Activated T-cell treated with anti-CD3 and anti-CD28 coated beads, Interleukin-2, amount 50 U/mL, for 72 hours (primary cell): ENCODE data around the gene FAM151A. TPM values are rescaled to one million over a fixed set of nuclear protein-coding genes. Genes with fewer than 3 reads are reported as not detected.

Experiments
- ATAC-seq, 2 donors: fragments of 150-1000 bp; cut with Tn5 transposase; replicated peaks in 1 of 2; 2 replicates each; pipeline ENCODE4 v1.10.0; 2021; ENCODE audit warnings: moderate library complexity in 2 of 2, mild to moderate bottlenecking in 1 of 2
- DNase-seq, 2 donors: peaks; one replicate each; pipeline ENCODE4 v3.0.0; 2021 to 2022; ENCODE audit warnings: mixed read lengths in 1 of 2
- H3K27ac Mint-ChIP-seq: one replicate; pipeline ENCODE4 v1.8.0; 2022; ENCODE audit warnings: mild to moderate bottlenecking, moderate library complexity, mixed read lengths
- H3K27me3 Mint-ChIP-seq: one replicate; pipeline ENCODE4 v1.8.0; 2022; ENCODE audit warnings: low read depth, mixed read lengths
- H3K36me3 Mint-ChIP-seq, 2 donors: one replicate each; pipeline ENCODE4 v1.8.0; 2022; ENCODE audit warnings: mixed read lengths in 2 of 2, mild to moderate bottlenecking in 1 of 2; ENCODE audit not compliant: insufficient read depth in 2 of 2
- H3K4me1 Mint-ChIP-seq: one replicate; pipeline ENCODE4 v1.8.0; 2022; ENCODE audit warnings: low read depth, mixed read lengths
- H3K4me3 Mint-ChIP-seq, 2 donors: one replicate each; pipeline ENCODE4 v1.8.0; 2022; ENCODE audit warnings: mild to moderate bottlenecking in 2 of 2, mixed read lengths in 2 of 2, moderate library complexity in 2 of 2
- H3K9me3 Mint-ChIP-seq, 2 donors: one replicate each; pipeline ENCODE4 v1.8.0; 2022; ENCODE audit warnings: mixed read lengths in 2 of 2
- total RNA-seq, 2 donors: library from RNA; stranded (reverse); gene quantifications; one replicate each; pipeline ENCODE4 v1.2.3, GENCODE V29; 2022

The FAM151A gene
- total RNA-seq, result not detected

- no peaks in the 10 kb centered on the region for H3K9me3 Mint-ChIP-seq
These were observed at the start of gene FAM151A for GRCh38 chr1:54623216-54624007. TSS of gene FAM151A (minus strand) at chr1:54623525. CDS start at chr1:54623395, 130 bp downstream.

DNA sequence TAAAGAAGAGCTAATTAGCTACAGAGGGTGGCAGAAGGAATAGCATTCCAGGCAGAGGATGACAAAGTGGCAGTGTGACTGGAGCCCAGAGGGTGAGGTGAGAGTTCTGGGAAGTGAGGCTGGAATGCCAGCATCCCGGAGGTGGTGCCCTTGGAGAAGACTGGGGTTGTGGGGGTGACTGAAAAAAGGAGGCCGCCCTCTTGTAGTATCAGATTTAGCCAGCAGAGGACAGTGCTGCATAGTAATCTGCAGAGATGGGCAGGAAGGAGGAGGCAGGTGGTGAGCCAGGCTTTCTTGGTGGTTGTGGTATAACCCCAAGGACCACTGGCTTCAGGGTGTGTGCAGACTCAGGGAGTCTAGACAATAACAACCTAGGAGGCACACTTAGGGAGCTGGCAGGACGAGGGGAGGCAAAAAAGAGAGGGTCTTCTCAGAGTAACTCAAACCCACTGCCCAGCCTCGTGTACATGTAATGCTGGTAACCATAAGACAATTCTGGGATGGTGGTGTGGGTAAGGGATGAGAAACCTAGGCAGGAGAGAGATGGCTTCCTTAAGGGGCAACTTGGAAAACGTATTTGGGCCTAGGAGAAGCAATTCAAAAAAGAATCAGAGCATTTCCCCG lies 48.8 kb upstream of the FAM151A start:
- no peaks in the 10 kb centered on the region for H3K36me3 Mint-ChIP-seq
- no peaks in the 10 kb centered on the region for H3K9me3 Mint-ChIP-seq

More at GRCh38 chr1:54623216-54624007, at the start of gene FAM151A:
- Mint-ChIP-seq H3K27me3 (no peaks in the 10 kb centered on the region), H3K27ac (no peak within 1 kb of the TSS), H3K36me3 (no peaks in the 10 kb centered on the region), H3K4me1 (no peaks in the 10 kb centered on the region), H3K4me3 (no peak within 1 kb of the TSS)
- ATAC-seq (no peak), DNase-seq (no peak)

GRCh38 chr1:54668567-54668966 lies 45.2 kb upstream of the FAM151A start:
- Mint-ChIP-seq H3K4me3 (no peak overlapping the region), H3K27ac (no peak overlapping the region), H3K36me3 (no peaks in the 10 kb centered on the region), H3K4me1 (peaks cover 10% of the 10 kb centered on the region), H3K9me3 (peaks cover 0 to 1% of the 10 kb centered on the region in 2 donors), H3K27me3 (peaks cover 4% of the 10 kb centered on the region)
- ATAC-seq (no peak), DNase-seq (no peak)

More for the DNA sequence above, 48.8 kb upstream of the FAM151A start:
- H3K27me3 Mint-ChIP-seq, result peaks cover 5% of the 10 kb centered on the region
- no peak overlapping the region for H3K4me3 Mint-ChIP-seq
- peak; percentile 94 to 97 for ATAC-seq
- peak overlapping the region; percentile 21 for H3K27ac Mint-ChIP-seq
- DNase-seq, result peak; percentile 79 to 83
- peaks cover 10% of the 10 kb centered on the region for H3K4me1 Mint-ChIP-seq

DNA sequence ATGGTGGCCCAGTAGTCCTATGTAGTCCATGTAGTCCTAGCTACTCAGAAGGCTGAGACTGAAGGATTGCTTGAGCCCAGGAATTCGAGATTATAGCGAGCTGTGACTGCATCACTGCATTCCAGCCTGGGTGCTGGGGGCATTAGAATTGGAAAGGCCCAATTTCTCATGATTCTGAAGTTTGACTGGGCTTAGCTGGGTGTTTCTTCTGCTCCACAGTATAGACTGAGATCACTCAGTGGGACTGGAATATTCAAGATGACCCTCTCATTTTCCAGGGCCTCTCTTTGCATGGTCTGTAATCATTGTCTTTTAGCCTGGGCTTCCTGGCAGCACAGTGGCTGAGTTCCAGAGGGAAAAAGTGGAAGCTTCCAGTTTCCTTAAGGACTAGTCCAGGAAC lies 44.5 kb upstream of the FAM151A start:
- Mint-ChIP-seq H3K4me1 (peaks cover 6% of the 10 kb centered on the region), H3K36me3 (no peaks in the 10 kb centered on the region), H3K4me3 (no peak overlapping the region), H3K27me3 (no peaks in the 10 kb centered on the region), H3K9me3 (peaks cover 0 to 1% of the 10 kb centered on the region in 2 donors), H3K27ac (no peak overlapping the region)
- ATAC-seq (no peak), DNase-seq (no peak)

DNA sequence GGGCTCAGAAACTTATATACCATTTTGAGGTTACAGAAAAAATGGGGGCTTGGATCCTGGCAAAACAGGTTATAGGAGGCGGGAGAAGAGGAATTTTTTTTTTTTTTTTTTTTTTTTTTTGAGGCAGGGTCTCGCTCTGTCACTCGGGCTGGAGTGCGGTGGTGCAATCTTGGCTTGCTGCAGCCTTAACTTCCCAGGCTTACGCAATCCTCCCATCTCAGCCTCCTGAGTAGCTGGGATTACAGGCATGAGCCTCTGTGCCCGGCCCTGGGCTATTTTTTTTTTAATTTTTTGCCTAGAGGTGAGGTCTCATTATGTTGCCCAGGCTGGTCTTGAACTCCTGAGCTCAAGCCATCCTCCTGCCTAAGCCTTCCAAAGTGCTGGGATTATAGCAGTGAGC lies 43.0 kb upstream of the FAM151A start:
- peaks cover 0 to 1% of the 10 kb centered on the region in 2 donors for H3K9me3 Mint-ChIP-seq
- no peak overlapping the region for H3K4me3 Mint-ChIP-seq

DNA sequence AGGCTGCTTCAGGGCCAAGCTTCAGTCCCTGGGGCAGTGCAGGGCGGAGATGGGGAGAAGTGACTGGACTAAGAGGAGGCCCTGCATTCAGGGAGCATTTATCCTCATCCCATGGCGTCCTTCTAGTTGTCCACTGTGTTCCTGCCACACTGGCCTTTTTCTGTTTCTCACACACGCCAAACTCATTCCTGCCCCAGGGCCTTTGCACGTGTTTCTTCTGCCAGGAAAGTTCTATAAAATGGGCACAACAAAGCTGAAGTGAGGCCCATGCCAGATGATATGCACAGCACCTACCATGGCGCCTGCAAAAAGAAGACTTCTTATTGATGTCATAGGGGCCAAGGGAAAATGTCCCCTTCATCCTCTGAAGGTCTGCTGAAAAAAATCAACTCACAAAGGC lies 42.5 kb upstream of the FAM151A start:
- no peaks in the 10 kb centered on the region for H3K36me3 Mint-ChIP-seq
- no peak for DNase-seq
- H3K9me3 Mint-ChIP-seq, result peaks cover 0 to 1% of the 10 kb centered on the region in 2 donors
- no peaks in the 10 kb centered on the region for H3K4me1 Mint-ChIP-seq
- no peak for ATAC-seq
- H3K27ac Mint-ChIP-seq, result no peak overlapping the region
- H3K4me3 Mint-ChIP-seq, result no peak overlapping the region
- no peaks in the 10 kb centered on the region for H3K27me3 Mint-ChIP-seq

More for the DNA sequence above, 43.0 kb upstream of the FAM151A start:
- no peaks in the 10 kb centered on the region for H3K27me3 Mint-ChIP-seq
- ATAC-seq (no peak), DNase-seq (no peak)
- H3K36me3 Mint-ChIP-seq, result no peaks in the 10 kb centered on the region
- H3K27ac Mint-ChIP-seq, result no peak overlapping the region
- no peaks in the 10 kb centered on the region for H3K4me1 Mint-ChIP-seq

GRCh38 chr1:54664364-54664763 lies 41.0 kb upstream of the FAM151A start:
- Mint-ChIP-seq H3K27ac (no peak overlapping the region), H3K36me3 (no peaks in the 10 kb centered on the region), H3K27me3 (no peaks in the 10 kb centered on the region), H3K4me3 (no peak overlapping the region), H3K4me1 (no peaks in the 10 kb centered on the region), H3K9me3 (peaks cover 0 to 1% of the 10 kb centered on the region in 2 donors)
- DNase-seq (no peak), ATAC-seq (no peak)

DNA sequence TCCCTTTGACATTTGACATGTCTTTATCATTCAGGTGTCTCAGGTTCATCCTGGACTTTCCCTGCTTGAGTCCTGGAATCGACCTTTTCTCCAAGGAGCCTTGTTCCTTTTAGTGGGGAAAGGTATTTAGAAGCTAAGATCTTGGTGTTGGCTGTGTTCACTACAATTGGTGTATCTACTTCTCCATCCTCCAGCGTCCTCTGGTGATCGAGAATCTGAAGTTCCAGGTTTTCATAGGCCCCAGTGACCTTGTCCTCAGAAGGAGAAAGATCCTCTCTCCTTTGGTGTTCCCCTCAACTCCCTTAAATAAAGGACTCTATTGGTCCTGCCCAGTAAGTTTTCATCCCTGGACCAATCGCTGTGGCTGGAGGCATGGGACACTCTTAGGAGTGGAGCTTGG lies 40.4 kb upstream of the FAM151A start:
- no peaks in the 10 kb centered on the region for H3K27me3 Mint-ChIP-seq
- ATAC-seq (no peak), DNase-seq (no peak)
- peaks cover 0 to 1% of the 10 kb centered on the region in 2 donors for H3K9me3 Mint-ChIP-seq
- H3K27ac Mint-ChIP-seq, result no peak overlapping the region
- H3K36me3 Mint-ChIP-seq, result no peaks in the 10 kb centered on the region
- H3K4me1 Mint-ChIP-seq, result no peaks in the 10 kb centered on the region
- no peak overlapping the region for H3K4me3 Mint-ChIP-seq

DNA sequence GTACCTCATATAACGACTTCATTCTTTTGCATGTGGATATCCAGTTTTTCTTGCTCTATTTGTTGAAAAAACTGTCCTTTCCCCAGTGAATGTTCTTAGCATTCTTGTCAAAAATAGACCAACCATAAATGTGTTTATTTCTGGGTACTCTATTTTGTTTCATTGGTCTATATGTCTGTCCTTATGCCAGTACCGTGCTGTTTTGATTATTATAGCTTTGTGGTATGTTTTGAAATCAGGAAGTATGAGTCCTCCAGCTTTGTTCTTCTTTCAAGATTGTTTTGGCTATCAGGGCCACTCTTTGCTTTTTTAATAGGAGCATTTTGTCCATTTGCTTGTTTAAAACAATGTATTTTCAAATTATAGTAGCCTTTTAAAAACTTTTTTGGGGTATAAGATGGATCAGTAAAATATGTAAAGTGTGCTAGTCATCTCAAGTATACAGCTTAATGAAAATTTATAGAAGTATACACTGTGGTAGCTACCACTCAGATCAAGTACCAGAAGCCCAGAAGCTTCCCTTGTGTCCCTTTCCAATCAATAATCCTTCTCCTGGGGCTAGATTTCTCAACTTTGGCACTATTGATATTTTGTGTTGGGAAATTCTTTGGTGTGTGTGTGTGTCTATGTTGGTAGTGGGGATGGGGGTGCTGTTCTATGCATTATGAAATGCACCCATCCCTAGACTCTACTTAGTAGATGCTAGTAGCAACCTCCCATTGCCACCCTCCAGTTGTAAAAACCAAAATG lies 35.0 kb upstream of the FAM151A start:
- Mint-ChIP-seq H3K9me3 (peaks cover 4 to 6% of the 10 kb centered on the region in 2 donors), H3K27ac (no peak overlapping the region), H3K27me3 (no peaks in the 10 kb centered on the region), H3K4me3 (no peak overlapping the region), H3K4me1 (no peaks in the 10 kb centered on the region), H3K36me3 (no peaks in the 10 kb centered on the region)
- DNase-seq (no peak), ATAC-seq (no peak)

- Mint-ChIP-seq H3K4me1 (no peaks in the 10 kb centered on the region), H3K27ac (no peak overlapping the region), H3K36me3 (no peaks in the 10 kb centered on the region), H3K9me3 (peaks cover 2% of the 10 kb centered on the region in 2 donors), H3K4me3 (no peak overlapping the region), H3K27me3 (peaks cover 6% of the 10 kb centered on the region)
- DNase-seq, result no peak
- ATAC-seq, result no peak
These were observed 29.7 kb upstream of the FAM151A start for GRCh38 chr1:54653036-54653435.

- H3K9me3 Mint-ChIP-seq, result no peaks in the 10 kb centered on the region
- no peaks in the 10 kb centered on the region for H3K36me3 Mint-ChIP-seq
- no peaks in the 10 kb centered on the region for H3K4me1 Mint-ChIP-seq
- no peak overlapping the region for H3K4me3 Mint-ChIP-seq
- ATAC-seq (no peak), DNase-seq (no peak)
- no peak overlapping the region for H3K27ac Mint-ChIP-seq
- peaks cover 6% of the 10 kb centered on the region for H3K27me3 Mint-ChIP-seq
These were observed 28.8 kb upstream of the FAM151A start for GRCh38 chr1:54652168-54652567.

GRCh38 chr1:54651608-54652007 lies 28.3 kb upstream of the FAM151A start:
- no peaks in the 10 kb centered on the region for H3K36me3 Mint-ChIP-seq
- H3K9me3 Mint-ChIP-seq, result no peaks in the 10 kb centered on the region
- ATAC-seq, result no peak
- no peak overlapping the region for H3K27ac Mint-ChIP-seq
- peaks cover 6% of the 10 kb centered on the region for H3K27me3 Mint-ChIP-seq
- no peak for DNase-seq
- no peak overlapping the region for H3K4me3 Mint-ChIP-seq
- no peaks in the 10 kb centered on the region for H3K4me1 Mint-ChIP-seq

DNA sequence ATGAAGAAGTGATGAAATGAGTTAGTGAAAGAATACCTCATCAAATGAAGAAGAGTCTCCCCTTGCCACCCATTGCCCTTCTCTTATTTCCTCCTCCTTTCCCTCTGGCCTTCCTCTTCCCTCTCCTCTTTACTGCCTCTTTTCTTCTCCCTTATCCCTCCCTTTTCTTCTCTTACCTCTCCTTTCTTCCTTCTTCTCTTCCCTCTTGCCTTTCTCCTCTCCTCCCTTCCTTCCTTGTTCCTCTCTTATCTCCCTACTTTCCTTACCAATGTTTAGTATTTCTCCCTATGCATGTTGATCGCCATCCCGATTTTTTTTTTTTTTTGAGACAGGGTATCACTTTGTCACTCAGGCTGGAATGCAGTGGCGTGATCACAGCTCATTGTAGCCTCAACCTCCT lies 27.1 kb upstream of the FAM151A start:
- H3K4me3 Mint-ChIP-seq, result no peak overlapping the region
- H3K27ac Mint-ChIP-seq, result no peak overlapping the region
- H3K4me1 Mint-ChIP-seq, result no peaks in the 10 kb centered on the region
- H3K9me3 Mint-ChIP-seq, result no peaks in the 10 kb centered on the region
- peaks cover 6% of the 10 kb centered on the region for H3K27me3 Mint-ChIP-seq
- ATAC-seq (no peak), DNase-seq (no peak)
- H3K36me3 Mint-ChIP-seq, result no peaks in the 10 kb centered on the region
